Activated CD8-positive, alpha-beta memory T cell treated with anti-CD3 and anti-CD28 coated beads, Interleukin-2, amount 10 ng/mL, durations not matched to agents 7 days and 5 days (primary cell): Measurements from ENCODE around the gene NTPCR. TPM values are rescaled to one million over a fixed set of nuclear protein-coding genes. Genes with fewer than 3 reads are reported as not detected.

Experiments
- ATAC-seq: fragments of 150-1000 bp; cut with Tn5 transposase; one replicate; pipeline ENCODE4 v1.10.0; 2021; ENCODE audit warnings: moderate library complexity
- CTCF ChIA-PET: fragments of 350-600 bp; sonication (Branson Sonifier 250); formaldehyde crosslinking; loops from one replicate; lab custom pipeline; 2021; ENCODE audit warnings: antibody characterized with exemption; lab: Charles Lee
- DNase-seq: peaks from one replicate; pipeline ENCODE4 v3.0.0-alpha.2; 2020
- H3K27ac Mint-ChIP-seq: one replicate; pipeline ENCODE4 v1.8.0; 2021; ENCODE audit warnings: mild to moderate bottlenecking, mixed read lengths
- H3K27me3 Mint-ChIP-seq: one replicate; pipeline ENCODE4 v1.8.0; 2021; ENCODE audit warnings: mixed read lengths
- H3K36me3 Mint-ChIP-seq: one replicate; pipeline ENCODE4 v1.8.0; 2021; ENCODE audit warnings: mild to moderate bottlenecking, mixed read lengths
- H3K4me1 Mint-ChIP-seq: one replicate; pipeline ENCODE4 v1.8.0; 2021; ENCODE audit warnings: mixed read lengths
- H3K4me3 Mint-ChIP-seq: one replicate; pipeline ENCODE4 v1.8.0; 2021; ENCODE audit warnings: mild to moderate bottlenecking, moderate library complexity, mixed read lengths
- H3K9me3 Mint-ChIP-seq: one replicate; pipeline ENCODE4 v1.8.0; 2022; ENCODE audit warnings: low read depth, mixed read lengths
- total RNA-seq, 2 experiments: library from RNA; stranded (reverse); gene quantifications; one replicate each; pipeline ENCODE4 v1.2.3, GENCODE V29; 2021

Gene NTPCR
- total RNA-seq, 2 experiments from 2014 or later = 27.2 to 27.5 TPM

DNA sequence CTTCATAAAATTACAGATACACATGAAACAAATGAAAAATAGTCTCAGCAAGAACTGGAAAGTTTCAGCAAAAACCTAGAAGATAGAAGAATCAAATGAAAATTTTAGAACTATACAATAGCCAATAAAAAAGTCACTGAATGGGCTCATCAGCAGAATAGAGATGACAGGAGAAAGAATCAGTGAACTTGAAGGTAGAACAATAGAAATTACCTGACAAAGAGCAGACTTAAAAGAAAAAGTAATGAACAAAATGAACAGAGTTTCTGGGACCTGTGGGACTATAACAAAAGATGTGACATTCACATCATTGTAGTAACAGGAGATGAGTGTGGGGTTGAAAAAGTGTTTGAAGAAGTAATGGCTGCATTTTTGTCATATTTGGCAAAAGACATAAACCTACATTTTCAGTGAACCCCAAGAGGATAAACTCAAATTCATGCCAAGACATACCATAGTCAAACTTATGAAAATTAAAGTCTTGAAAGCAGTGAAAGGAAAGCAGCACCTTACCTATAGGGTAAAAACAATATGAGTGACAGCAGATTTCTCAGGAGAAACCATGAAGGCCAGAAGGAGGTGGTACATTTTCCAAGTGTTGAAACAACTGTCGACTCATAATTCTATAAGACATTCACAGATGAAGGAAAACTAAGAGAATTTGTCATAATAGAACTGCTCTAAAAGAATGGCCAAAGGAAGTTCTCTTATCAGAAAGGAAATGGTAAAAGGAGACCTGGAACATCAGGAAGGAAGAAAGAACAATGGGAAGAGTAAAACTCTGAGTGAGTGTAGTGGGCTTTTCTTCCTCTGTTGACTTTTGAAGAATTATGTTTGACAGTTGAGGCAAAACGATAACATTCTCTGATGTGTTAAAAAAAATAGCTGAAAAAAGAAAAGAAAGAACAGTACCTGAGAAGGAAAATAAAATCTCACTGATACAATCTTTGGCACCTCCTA is 23.5 kb downstream of the NTPCR start:
- Mint-ChIP-seq H3K27me3 (no peaks in the 10 kb centered on the region), H3K9me3 (peaks cover 16% of the 10 kb centered on the region), H3K4me3 (no peak overlapping the region), H3K36me3 (peaks cover 77% of the 10 kb centered on the region), H3K27ac (no peak overlapping the region), H3K4me1 (peaks cover 20% of the 10 kb centered on the region)
- ATAC-seq = no peak
- no peak for DNase-seq
- CTCF ChIA-PET = no interaction called here

DNA sequence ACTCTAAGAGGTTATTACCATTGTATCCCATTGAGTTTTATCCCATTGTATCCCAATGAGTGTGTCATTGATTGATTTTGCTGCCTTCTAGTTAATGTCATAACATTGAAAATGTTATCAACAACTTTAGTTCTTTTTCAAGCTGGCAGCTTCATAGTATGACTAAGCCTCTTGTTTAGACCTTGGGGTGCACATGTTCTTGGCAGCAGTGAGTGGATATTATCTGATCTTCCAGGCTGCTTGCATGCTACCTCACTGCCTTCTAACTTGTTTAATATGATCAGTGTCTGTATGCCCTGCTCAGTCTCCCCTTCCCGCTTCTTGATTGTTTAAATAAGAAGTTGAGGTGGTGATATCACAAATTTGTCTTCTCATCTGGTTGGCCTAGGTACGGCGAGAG is 24.6 kb downstream of the NTPCR start:
- Mint-ChIP-seq H3K36me3 (peaks cover 73% of the 10 kb centered on the region), H3K9me3 (peaks cover 16% of the 10 kb centered on the region), H3K4me1 (peaks cover 18% of the 10 kb centered on the region), H3K27me3 (no peaks in the 10 kb centered on the region), H3K4me3 (no peak overlapping the region), H3K27ac (no peak overlapping the region)
- ATAC-seq (no peak), DNase-seq (no peak)
- CTCF ChIA-PET = interaction anchor here (1.6 kb wide), 1 partner anchor 9 kb away, joined by 6 read pairs; no protein-coding TSS in a partner anchor

DNA sequence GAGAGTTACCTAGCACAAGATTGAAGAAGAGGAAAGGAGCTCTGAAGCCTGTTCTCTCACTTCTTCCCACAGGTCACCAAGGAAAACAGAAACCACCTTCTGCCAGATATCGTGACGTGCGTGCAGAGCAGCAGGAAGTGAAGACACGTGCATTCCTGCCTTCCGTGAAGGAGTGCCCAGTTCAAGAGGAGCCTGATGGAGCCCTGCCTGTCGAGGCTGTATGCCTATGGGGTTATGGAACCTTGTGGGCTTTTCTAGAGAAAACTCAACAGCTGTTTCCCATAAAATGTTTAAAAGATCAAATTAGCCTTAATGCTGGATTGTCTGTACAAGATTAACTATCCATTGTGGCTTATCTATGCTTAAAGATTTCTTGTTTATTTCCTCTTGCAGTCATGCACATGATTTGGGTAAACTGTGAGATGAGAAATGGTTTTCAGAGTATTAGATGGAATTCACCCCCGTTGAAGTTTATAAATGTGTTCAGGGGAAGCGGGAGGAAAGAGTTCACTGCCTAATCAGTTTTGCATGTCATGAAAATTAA is 27.8 kb downstream of the NTPCR start:
- Mint-ChIP-seq H3K36me3 (peaks cover 49% of the 10 kb centered on the region), H3K27me3 (no peaks in the 10 kb centered on the region), H3K27ac (peak overlapping the region; percentile 17), H3K4me1 (peaks cover 18% of the 10 kb centered on the region), H3K9me3 (peaks cover 12% of the 10 kb centered on the region), H3K4me3 (no peak overlapping the region)
- CTCF ChIA-PET = no interaction called here
- DNase-seq = no peak
- ATAC-seq = no peak

DNA sequence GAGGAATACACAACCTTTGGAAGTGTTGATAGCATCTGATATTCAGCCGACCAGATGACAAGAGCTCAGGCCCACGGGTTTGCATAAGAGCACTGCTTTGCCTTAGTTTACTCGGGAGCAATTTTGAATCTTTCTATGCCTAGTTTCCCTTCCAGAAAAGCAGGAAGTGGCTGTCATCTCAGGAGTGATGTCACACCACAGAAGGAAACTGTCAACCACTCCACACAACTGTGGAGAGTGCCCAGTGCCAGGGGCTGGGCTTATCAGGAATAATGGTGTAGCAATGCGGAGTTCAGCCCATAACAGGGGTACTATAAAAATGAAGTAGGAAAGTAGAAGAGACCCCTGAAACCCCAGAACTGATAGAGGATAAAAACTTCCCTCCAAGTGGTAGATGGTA is 28.4 kb downstream of the NTPCR start:
- ATAC-seq = no peak
- Mint-ChIP-seq H3K27me3 (no peaks in the 10 kb centered on the region), H3K36me3 (peaks cover 44% of the 10 kb centered on the region), H3K4me3 (no peak overlapping the region), H3K9me3 (peaks cover 6% of the 10 kb centered on the region), H3K27ac (peak overlapping the region; percentile 75), H3K4me1 (peaks cover 18% of the 10 kb centered on the region)
- CTCF ChIA-PET = no interaction called here
- no peak for DNase-seq

DNA sequence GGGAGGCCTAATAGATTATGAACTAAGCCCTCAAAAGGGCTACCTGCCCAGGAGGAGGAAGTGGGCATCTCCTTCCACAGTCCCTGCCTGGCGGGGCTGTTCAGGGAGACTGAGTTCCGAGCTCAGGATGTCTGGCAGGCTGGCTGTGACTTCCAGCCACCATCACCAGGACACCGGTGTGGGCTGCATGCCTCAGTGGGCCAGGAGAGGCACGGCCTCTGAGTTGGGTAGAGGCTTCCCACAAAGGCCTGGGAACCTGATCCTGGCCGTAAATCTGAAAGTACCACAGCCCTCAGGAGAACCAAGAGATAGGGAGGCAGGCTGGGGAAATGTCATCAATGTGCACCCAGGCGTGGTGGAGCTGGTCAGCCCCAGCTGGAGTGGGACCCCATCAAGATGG is 29.1 kb downstream of the NTPCR start:
- H3K27me3 Mint-ChIP-seq = no peaks in the 10 kb centered on the region
- CTCF ChIA-PET = interaction anchor here (0.6 kb wide), 1 partner anchor 1550 kb away, joined by 3 read pairs; no protein-coding TSS in a partner anchor
- peaks cover 18% of the 10 kb centered on the region for H3K4me1 Mint-ChIP-seq
- no peak overlapping the region for H3K4me3 Mint-ChIP-seq
- DNase-seq (no peak), ATAC-seq (no peak)
- H3K36me3 Mint-ChIP-seq = peaks cover 38% of the 10 kb centered on the region
- no peaks in the 10 kb centered on the region for H3K9me3 Mint-ChIP-seq
- H3K27ac Mint-ChIP-seq = no peak overlapping the region

DNA sequence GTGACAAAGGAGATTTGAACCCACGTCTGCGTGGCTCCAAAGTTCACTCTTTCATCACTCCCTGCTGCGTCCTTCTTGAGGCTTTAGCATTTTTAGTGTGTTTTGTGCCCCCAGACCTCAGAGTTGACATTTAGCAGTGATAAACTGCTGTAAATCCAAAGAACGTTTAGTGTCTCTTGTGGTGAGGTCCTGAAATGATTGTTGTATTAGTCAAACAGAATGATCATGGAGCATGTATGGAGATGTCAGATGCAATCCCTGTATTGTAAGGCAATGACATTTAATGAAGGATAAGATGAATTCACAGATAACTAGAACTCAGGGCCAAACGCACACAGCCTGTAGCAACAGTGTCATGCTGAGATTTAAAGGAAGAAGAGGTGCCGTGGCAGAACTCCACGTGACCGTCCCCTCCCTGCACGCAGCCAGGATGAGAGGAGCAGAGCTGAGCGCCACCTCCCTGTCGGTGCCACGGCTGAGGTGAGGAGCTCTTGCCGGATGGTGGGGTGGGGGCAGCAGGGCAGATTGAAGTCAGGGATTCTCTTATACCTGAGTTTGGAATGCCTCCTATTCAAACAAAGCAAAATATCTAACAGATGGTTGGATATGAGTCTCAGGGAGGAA is 30.1 kb downstream of the NTPCR start:
- H3K27ac Mint-ChIP-seq = no peak overlapping the region

DNA sequence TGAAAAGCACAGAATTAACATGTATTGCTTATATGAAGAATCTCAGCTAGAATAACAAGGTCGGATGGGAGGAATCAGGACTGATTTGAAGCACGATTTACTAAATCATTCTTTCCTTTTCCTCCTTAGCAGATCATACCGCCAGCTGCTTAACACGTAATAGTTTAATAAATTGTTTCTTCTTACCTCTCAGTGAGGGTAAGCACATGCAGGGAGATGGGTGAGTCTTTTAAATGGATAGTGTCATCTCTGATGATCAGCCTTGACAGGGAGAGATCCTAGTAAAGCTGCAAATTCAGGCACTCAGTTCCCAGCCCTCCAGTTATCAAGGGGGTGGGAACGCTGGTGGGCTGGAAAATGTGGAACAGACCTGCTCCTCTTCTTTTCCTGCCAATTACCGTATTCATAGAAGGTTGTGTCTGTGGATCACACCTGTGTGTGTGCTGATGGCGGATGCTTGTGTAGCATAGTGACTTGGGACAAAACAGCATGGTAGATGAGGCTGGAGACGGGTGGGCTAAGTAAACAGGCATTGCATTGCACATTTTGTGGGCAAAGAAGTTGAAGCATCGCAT is 30.7 kb downstream of the NTPCR start:
- Mint-ChIP-seq H3K9me3 (no peaks in the 10 kb centered on the region), H3K4me1 (peaks cover 18% of the 10 kb centered on the region), H3K4me3 (no peak overlapping the region), H3K27me3 (no peaks in the 10 kb centered on the region), H3K27ac (no peak overlapping the region), H3K36me3 (peaks cover 28% of the 10 kb centered on the region)
- no peak for DNase-seq
- ATAC-seq = no peak
- CTCF ChIA-PET = no interaction called here

More for the DNA sequence above, 30.1 kb downstream of the NTPCR start:
- DNase-seq (no peak), ATAC-seq (no peak)
- Mint-ChIP-seq H3K4me1 (peaks cover 18% of the 10 kb centered on the region), H3K4me3 (no peak overlapping the region), H3K9me3 (no peaks in the 10 kb centered on the region), H3K36me3 (peaks cover 33% of the 10 kb centered on the region), H3K27me3 (no peaks in the 10 kb centered on the region)
- CTCF ChIA-PET = no interaction called here

DNA sequence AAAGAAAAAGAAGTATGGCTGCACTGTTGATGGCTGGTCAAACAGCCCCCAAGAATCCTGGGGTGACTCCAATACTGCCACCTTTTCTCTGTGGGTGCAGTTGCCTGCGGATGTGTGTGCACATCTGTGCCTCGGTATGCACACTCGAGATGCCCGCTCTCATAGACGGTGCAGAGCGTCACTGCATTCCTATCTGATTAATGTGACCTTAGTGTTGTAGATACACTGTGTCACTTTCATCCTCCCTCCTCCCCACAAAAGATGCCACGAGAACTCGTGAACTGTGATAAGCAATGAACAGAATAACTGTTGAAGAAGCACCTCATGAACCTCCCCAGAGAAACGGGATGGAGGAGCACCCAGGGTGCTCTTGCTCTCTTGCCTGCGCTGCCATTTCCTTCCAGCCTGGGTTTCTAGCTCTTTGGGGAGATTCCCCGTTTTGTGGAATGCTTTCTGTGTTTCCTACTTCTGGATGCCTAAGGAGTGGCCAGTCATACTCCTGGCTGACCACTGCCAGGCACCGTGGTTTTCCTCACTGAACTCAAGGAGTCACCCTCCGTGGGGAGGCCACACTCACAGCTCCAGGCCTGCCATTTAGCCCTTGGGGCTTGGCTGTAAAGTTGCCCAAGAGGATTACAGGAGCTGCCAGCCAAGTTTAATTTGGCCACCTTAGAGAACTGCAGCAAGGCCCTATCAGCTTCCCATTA is 32.0 kb downstream of the NTPCR start:
- CTCF ChIA-PET = no interaction called here
- ATAC-seq = no peak
- H3K4me3 Mint-ChIP-seq = no peak overlapping the region
- no peak overlapping the region for H3K27ac Mint-ChIP-seq
- H3K27me3 Mint-ChIP-seq = no peaks in the 10 kb centered on the region
- no peaks in the 10 kb centered on the region for H3K9me3 Mint-ChIP-seq
- H3K36me3 Mint-ChIP-seq = peaks cover 22% of the 10 kb centered on the region
- H3K4me1 Mint-ChIP-seq = peaks cover 18% of the 10 kb centered on the region
- DNase-seq = no peak

DNA sequence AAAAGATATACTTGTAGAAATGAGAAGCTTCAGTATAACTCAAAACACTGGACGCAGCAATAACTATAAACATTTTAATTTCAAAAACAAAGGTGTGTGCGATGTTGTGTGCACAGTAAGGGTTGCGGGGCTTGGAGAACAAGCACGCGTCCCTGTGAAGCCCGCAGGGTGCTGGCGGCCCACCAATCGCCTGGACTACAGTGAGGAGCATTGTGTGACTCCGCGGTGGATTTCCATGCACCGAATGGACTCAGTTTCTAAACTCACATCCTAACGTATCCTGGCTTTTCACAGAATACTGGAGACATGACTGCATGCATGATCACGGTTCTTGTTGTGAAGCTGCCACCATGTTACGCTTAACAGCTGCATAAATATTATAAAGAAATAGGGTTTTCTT is 33.0 kb downstream of the NTPCR start:
- Mint-ChIP-seq H3K27ac (no peak overlapping the region), H3K9me3 (no peaks in the 10 kb centered on the region), H3K27me3 (no peaks in the 10 kb centered on the region), H3K4me1 (peaks cover 10% of the 10 kb centered on the region), H3K36me3 (peaks cover 15% of the 10 kb centered on the region), H3K4me3 (no peak overlapping the region)
- no peak for ATAC-seq
- CTCF ChIA-PET = no interaction called here
- DNase-seq = no peak

DNA sequence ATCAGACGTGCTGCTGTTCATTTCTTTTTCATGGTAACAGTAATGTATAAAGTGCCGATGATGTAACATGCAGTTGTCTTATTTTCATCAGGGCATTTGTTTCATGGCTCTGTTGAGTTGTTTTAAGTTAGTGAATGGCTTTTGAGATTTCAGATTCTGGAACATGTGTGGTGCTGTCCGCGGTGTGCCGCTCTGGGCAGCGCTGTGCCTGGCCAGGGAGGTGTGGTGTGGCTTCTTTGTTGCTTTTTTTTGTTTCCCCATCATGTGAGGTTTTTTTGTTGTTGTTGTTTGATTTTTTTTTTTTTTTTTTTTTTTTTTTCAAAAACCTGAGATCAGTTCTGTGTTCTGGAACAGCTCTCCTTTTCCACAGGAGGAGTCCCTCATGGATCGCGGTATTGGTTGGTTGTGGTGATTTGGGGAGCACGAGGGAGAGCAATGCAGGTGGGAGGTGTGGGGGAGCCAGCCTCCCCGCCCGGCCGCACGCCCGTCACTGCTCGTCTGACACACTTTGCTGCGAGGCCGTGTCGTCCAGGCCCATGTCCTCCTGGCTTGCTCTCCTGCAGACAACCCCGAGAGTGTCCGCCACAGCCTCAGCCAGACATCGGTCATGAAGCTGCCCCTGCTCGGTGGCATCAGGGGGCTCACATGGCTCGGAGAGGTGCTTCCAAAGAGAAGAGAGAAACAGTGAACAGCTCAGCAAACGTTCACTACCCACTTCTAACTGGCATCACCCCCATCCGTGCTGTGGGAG is 33.6 kb downstream of the NTPCR start:
- Mint-ChIP-seq H3K9me3 (no peaks in the 10 kb centered on the region), H3K4me3 (no peak overlapping the region), H3K27ac (no peak overlapping the region), H3K36me3 (peaks cover 13% of the 10 kb centered on the region), H3K4me1 (peaks cover 5% of the 10 kb centered on the region), H3K27me3 (no peaks in the 10 kb centered on the region)
- DNase-seq = no peak
- ATAC-seq = no peak
- CTCF ChIA-PET = no interaction called here

DNA sequence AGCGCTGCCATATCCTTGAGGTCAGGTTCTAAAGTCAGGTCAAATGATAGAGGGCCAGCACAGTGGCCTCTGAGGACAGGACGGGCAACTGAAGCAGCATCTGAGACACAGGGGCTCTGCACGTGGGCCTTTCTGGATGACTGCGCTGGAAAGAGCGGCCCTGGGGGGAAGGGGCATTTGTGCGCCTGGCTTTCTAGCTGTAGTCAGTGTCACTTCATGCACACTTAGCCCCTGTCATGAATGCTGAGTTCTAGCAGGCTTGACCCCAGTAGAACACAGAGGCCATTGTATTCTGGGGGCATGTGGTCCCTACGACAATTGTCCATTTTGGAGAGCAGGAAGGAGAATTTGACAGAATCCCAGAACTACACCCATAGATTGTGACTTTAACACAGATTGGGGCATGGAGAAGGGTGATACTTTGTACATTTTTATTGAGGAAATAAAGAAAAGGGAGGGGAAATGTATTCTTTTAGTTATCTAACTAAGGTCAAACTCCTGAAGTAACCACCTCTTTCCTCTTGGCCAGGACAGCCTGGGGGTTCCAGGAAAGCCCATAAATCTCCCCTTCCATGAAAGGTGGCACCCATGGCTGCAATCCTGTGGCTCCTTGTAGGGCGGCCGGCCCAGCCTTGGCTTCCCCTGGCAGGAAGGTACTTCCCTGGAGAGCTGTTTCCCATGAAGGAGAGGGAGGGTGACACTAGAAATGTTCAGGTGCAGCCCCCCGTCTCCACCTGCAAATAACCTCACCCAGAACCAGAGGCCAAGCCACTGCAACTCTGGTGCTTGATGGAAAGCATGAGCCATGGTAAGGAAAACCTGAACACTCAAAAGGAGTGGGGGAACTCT is 34.4 kb downstream of the NTPCR start:
- CTCF ChIA-PET = no interaction called here
- H3K27me3 Mint-ChIP-seq = no peaks in the 10 kb centered on the region
- H3K36me3 Mint-ChIP-seq = peaks cover 8% of the 10 kb centered on the region
- no peaks in the 10 kb centered on the region for H3K4me1 Mint-ChIP-seq
- no peak for ATAC-seq
- H3K4me3 Mint-ChIP-seq = no peak overlapping the region
- H3K9me3 Mint-ChIP-seq = no peaks in the 10 kb centered on the region
- no peak overlapping the region for H3K27ac Mint-ChIP-seq
- peak; percentile 36 for DNase-seq
